ENCODE measurements around the gene FBXW2. TPM values are rescaled to one million over a fixed set of nuclear protein-coding genes. Genes with fewer than 3 reads are reported as not detected.
"Not testable (repeated sequence)": the region's sequence is repeated elsewhere in the genome, so short reads cannot be mapped to it uniquely, and the experiment has no call there.

Gene FBXW2
- polyA plus RNA-seq, 4 donors: 45.5 to 47.3 (median 46.0) TPM

GRCh38 chr9:120746366-120746765 lies 46.9 kb downstream of the FBXW2 start:
- not testable (repeated sequence) for DNase-seq (ENCODE audit: low read depth in 4 of 4, low spot score in 3 of 4)

- no peak for DNase-seq (ENCODE audit: low read depth in 4 of 4, low spot score in 3 of 4)
Observed at GRCh38 chr9:120745278-120745677, 47.9 kb downstream of the FBXW2 start.

- no peak for DNase-seq (ENCODE audit: low read depth in 4 of 4, low spot score in 3 of 4)
Observed at GRCh38 chr9:120742951-120743416, 50.2 kb downstream of the FBXW2 start.

- no peak for DNase-seq (ENCODE audit: low read depth in 4 of 4, low spot score in 3 of 4)
Observed at GRCh38 chr9:120741701-120742100, 51.5 kb downstream of the FBXW2 start.

GRCh38 chr9:120741191-120741590 lies 52.0 kb downstream of the FBXW2 start:
- no peak for DNase-seq (ENCODE audit: low read depth in 4 of 4, low spot score in 3 of 4)

- DNase-seq (ENCODE audit: low read depth in 4 of 4, low spot score in 3 of 4): no peak
Observed at GRCh38 chr9:120740132-120740531, 53.1 kb downstream of the FBXW2 start.

GRCh38 chr9:120737416-120738165 lies 55.6 kb downstream of the FBXW2 start:
- DNase-seq (ENCODE audit: low read depth in 4 of 4, low spot score in 3 of 4): no peak

- DNase-seq (ENCODE audit: low read depth in 4 of 4, low spot score in 3 of 4): no peak
Observed at GRCh38 chr9:120736881-120737280, 56.3 kb downstream of the FBXW2 start.

GRCh38 chr9:120735415-120736126 lies 57.6 kb downstream of the FBXW2 start:
- DNase-seq (ENCODE audit: low read depth in 4 of 4, low spot score in 3 of 4): no peak

- no peak for DNase-seq (ENCODE audit: low read depth in 4 of 4, low spot score in 3 of 4)
Observed at GRCh38 chr9:120734607-120735410, 58.4 kb downstream of the FBXW2 start.

GRCh38 chr9:120733190-120733589 lies 60.0 kb downstream of the FBXW2 start:
- no peak for DNase-seq (ENCODE audit: low read depth in 4 of 4, low spot score in 3 of 4)

GRCh38 chr9:120730654-120731514 lies 62.3 kb downstream of the FBXW2 start:
- no peak for DNase-seq (ENCODE audit: low read depth in 4 of 4, low spot score in 3 of 4)

GRCh38 chr9:120729791-120730241 lies 63.4 kb downstream of the FBXW2 start:
- DNase-seq (ENCODE audit: low read depth in 4 of 4, low spot score in 3 of 4): no peak

- DNase-seq (ENCODE audit: low read depth in 4 of 4, low spot score in 3 of 4): no peak
Observed at GRCh38 chr9:120726484-120726883, 66.7 kb downstream of the FBXW2 start.

- DNase-seq (ENCODE audit: low read depth in 4 of 4, low spot score in 3 of 4): no peak
Observed at GRCh38 chr9:120725907-120726306, 67.3 kb downstream of the FBXW2 start.

GRCh38 chr9:120724757-120725400 lies 68.3 kb downstream of the FBXW2 start:
- no peak for DNase-seq (ENCODE audit: low read depth in 4 of 4, low spot score in 3 of 4)

- DNase-seq (ENCODE audit: low read depth in 4 of 4, low spot score in 3 of 4): no peak
Observed at GRCh38 chr9:120723565-120723964, 69.7 kb downstream of the FBXW2 start.

GRCh38 chr9:120720404-120720803 lies 72.8 kb downstream of the FBXW2 start:
- DNase-seq (ENCODE audit: low read depth in 4 of 4, low spot score in 3 of 4): no peak

GRCh38 chr9:120718316-120718715 lies 74.9 kb downstream of the FBXW2 start:
- no peak for DNase-seq (ENCODE audit: low read depth in 4 of 4, low spot score in 3 of 4)

- no peak for DNase-seq (ENCODE audit: low read depth in 4 of 4, low spot score in 3 of 4)
Observed at GRCh38 chr9:120717176-120717575, 76.0 kb downstream of the FBXW2 start.

Data from left renal pelvis (tissue), 4 donors.